ENCODE results near the gene HDAC9. TPM values are rescaled to one million over a fixed set of nuclear protein-coding genes. Genes with fewer than 3 reads are reported as not detected.

HDAC9 gene
- total RNA-seq, 2 experiments from 2014 or later: 0.22 to 0.33 TPM

- Mint-ChIP-seq H3K27ac (no peak overlapping the region), H3K27me3 (no peaks in the 10 kb centered on the region), H3K36me3 (ENCODE audit: low read depth) (no peaks in the 10 kb centered on the region), H3K4me3 (no peak overlapping the region), H3K4me1 (no peaks in the 10 kb centered on the region), H3K9me3 (no peaks in the 10 kb centered on the region)
- ChIA-PET POLR2A (no interaction called here), CTCF (no interaction called here)
- DNase-seq: no peak
Observed at GRCh38 chr7:18995811-18996426, 500.4 kb downstream of the HDAC9 start.

- no peaks in the 10 kb centered on the region for H3K4me1 Mint-ChIP-seq
- H3K36me3 Mint-ChIP-seq (ENCODE audit: low read depth): no peaks in the 10 kb centered on the region
- no peak overlapping the region for H3K27ac Mint-ChIP-seq
- no peaks in the 10 kb centered on the region for H3K9me3 Mint-ChIP-seq
- H3K4me3 Mint-ChIP-seq: no peak overlapping the region
- no peak for DNase-seq
- POLR2A ChIA-PET: no interaction called here
- no peaks in the 10 kb centered on the region for H3K27me3 Mint-ChIP-seq
- CTCF ChIA-PET: no interaction called here
Observed at GRCh38 chr7:18996583-18996982, 501.0 kb downstream of the HDAC9 start.

GRCh38 chr7:18997477-18998150 lies 502.1 kb downstream of the HDAC9 start:
- no peaks in the 10 kb centered on the region for H3K36me3 Mint-ChIP-seq (ENCODE audit: low read depth)
- no peaks in the 10 kb centered on the region for H3K27me3 Mint-ChIP-seq
- DNase-seq: no peak
- no peak overlapping the region for H3K4me3 Mint-ChIP-seq
- H3K9me3 Mint-ChIP-seq: no peaks in the 10 kb centered on the region
- CTCF ChIA-PET: no interaction called here
- H3K27ac Mint-ChIP-seq: no peak overlapping the region
- POLR2A ChIA-PET: no interaction called here
- H3K4me1 Mint-ChIP-seq: no peaks in the 10 kb centered on the region

DNA sequence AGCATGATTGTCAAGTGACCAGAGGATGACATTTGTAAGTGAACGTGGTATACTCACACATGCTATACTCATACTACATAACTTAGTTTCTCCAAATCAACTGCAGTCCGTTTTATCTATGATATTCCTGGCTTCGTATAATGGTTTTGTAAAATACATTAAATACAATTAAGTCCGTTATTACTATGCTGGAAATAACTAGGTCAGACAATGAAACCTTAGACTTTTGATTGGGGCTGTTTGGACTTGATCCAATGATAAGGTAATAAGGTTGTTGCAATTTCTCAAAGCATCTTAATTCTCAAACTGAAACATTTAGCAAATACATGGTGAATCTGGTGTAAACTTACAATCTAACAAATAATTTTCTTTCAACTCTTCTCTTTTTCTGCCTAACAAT lies 504.9 kb downstream of the HDAC9 start:
- no peak for DNase-seq
- H3K36me3 Mint-ChIP-seq (ENCODE audit: low read depth): no peaks in the 10 kb centered on the region
- POLR2A ChIA-PET: no interaction called here
- CTCF ChIA-PET: no interaction called here
- H3K27ac Mint-ChIP-seq: no peak overlapping the region
- H3K4me1 Mint-ChIP-seq: no peaks in the 10 kb centered on the region
- no peak overlapping the region for H3K4me3 Mint-ChIP-seq
- H3K9me3 Mint-ChIP-seq: no peaks in the 10 kb centered on the region
- H3K27me3 Mint-ChIP-seq: no peaks in the 10 kb centered on the region

DNA sequence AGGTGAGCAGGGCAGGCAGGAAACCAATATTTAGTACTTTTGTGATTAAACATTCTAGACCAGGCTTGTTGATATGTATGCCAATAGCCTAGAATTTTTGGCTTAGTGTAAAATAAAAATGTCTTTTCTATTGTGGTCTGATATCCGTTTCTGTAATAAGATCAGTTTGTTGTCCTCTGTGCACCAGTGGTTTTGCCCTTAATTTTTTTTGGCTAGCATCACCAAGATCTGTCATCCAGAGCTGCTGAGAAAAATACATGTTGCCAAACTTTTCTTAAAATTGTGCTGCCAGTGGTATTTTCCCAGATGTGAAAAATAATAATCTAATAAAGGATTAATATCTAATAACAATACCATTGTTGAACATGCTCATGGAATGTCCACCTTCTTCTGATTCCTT lies 506.3 kb downstream of the HDAC9 start:
- ChIA-PET CTCF (no interaction called here), POLR2A (no interaction called here)
- H3K27me3 Mint-ChIP-seq: no peaks in the 10 kb centered on the region
- H3K9me3 Mint-ChIP-seq: no peaks in the 10 kb centered on the region
- no peak overlapping the region for H3K4me3 Mint-ChIP-seq
- no peak overlapping the region for H3K27ac Mint-ChIP-seq
- DNase-seq: no peak
- H3K36me3 Mint-ChIP-seq (ENCODE audit: low read depth): no peaks in the 10 kb centered on the region
- no peaks in the 10 kb centered on the region for H3K4me1 Mint-ChIP-seq

DNA sequence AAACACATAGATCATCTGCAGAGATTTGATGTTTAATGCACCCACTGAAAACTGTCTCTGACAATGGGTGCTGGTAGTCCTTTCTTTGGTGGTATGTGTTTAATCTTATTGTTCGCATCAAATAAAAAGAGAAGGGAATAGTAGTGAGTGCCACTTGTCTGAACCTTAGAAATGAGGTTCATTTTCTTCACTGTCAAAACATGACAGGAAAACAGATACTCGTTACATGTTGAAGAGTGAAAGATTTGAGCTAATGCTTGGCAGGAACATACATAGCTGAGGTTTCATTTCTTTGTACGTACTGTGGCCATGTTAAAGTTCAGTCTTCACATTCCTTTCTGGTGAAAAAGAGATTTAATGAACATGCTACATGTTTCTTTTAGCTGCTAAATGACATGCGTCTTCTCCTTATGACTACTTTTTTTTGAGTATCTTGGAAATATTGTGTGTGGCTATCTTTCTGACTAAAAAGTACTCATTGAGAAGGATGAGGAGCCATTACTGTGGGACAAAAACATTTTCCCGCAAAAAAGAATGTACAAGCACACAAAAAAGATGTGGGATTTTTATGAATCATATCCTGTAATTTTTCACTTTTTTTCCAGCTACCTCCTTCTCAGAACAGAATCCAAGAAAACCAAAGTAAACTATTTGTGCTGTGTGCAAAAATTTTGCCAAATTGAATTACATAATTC lies 513.8 kb downstream of the HDAC9 start:
- Mint-ChIP-seq H3K4me3 (no peak overlapping the region), H3K27me3 (no peaks in the 10 kb centered on the region), H3K9me3 (peaks cover 2% of the 10 kb centered on the region), H3K27ac (no peak overlapping the region), H3K36me3 (ENCODE audit: low read depth) (no peaks in the 10 kb centered on the region), H3K4me1 (no peaks in the 10 kb centered on the region)
- ChIA-PET CTCF (no interaction called here), POLR2A (no interaction called here)
- DNase-seq: no peak

- peaks cover 4% of the 10 kb centered on the region for H3K9me3 Mint-ChIP-seq
- POLR2A ChIA-PET: no interaction called here
- no peak for DNase-seq
- H3K4me1 Mint-ChIP-seq: no peaks in the 10 kb centered on the region
- no peaks in the 10 kb centered on the region for H3K36me3 Mint-ChIP-seq (ENCODE audit: low read depth)
- H3K4me3 Mint-ChIP-seq: no peak overlapping the region
- CTCF ChIA-PET: no interaction called here
- no peaks in the 10 kb centered on the region for H3K27me3 Mint-ChIP-seq
- no peak overlapping the region for H3K27ac Mint-ChIP-seq
Observed at GRCh38 chr7:19009936-19010280, 514.4 kb downstream of the HDAC9 start.

DNA sequence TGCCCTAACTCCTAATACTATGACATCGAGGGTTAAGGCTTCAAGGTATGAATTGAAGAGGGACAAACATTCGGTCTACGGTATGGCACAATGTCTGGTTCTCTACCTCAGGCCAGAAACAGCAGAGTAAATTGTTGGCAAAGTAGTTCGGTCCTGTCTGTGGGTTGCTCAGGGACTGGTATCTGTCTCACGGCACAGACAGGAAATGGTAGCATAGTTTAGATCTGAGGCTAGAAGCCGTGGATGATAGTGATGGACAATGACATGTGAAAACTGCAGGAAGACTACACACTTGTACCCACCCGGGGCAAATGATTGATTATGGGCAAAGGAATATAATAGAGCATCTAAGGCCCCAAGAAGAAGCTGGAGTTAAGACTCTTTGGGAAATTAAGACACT lies 515.7 kb downstream of the HDAC9 start:
- Mint-ChIP-seq H3K27ac (no peak overlapping the region), H3K27me3 (no peaks in the 10 kb centered on the region), H3K4me3 (no peak overlapping the region), H3K4me1 (no peaks in the 10 kb centered on the region), H3K36me3 (ENCODE audit: low read depth) (no peaks in the 10 kb centered on the region), H3K9me3 (peaks cover 9% of the 10 kb centered on the region)
- ChIA-PET POLR2A (no interaction called here), CTCF (no interaction called here)
- DNase-seq: no peak

DNA sequence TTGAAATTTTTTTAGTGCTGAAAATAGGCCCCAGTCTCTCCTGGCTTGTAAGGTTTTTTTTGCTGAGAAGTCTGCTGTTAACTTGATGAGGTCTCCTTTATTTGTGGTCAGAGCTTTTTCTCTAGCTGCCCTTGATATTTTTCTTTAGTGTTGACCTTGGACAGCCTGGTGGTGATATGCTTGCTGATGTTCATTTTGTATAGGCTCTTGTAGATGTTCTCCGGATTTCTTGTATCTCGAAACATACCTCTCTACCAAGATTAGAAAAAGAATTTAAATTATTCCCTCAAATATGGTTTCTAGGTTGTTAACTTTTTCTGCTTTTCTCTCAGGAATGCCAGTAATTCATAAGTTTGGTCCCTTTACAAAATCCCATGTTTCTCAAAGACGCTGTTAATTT lies 519.5 kb downstream of the HDAC9 start:
- no peaks in the 10 kb centered on the region for H3K4me1 Mint-ChIP-seq
- POLR2A ChIA-PET: no interaction called here

GRCh38 chr7:19016140-19016539 lies 520.6 kb downstream of the HDAC9 start:
- Mint-ChIP-seq H3K27ac (no peak overlapping the region), H3K9me3 (peaks cover 9% of the 10 kb centered on the region), H3K4me3 (no peak overlapping the region), H3K4me1 (no peaks in the 10 kb centered on the region), H3K27me3 (no peaks in the 10 kb centered on the region), H3K36me3 (ENCODE audit: low read depth) (no peaks in the 10 kb centered on the region)
- CTCF ChIA-PET: interaction anchor here (0.8 kb wide), 1 partner anchor 10 kb away, joined by 3 read pairs; no protein-coding TSS in a partner anchor
- POLR2A ChIA-PET: no interaction called here
- no peak for DNase-seq

More for the DNA sequence above, 519.5 kb downstream of the HDAC9 start:
- peaks cover 9% of the 10 kb centered on the region for H3K9me3 Mint-ChIP-seq
- no peak overlapping the region for H3K27ac Mint-ChIP-seq
- H3K36me3 Mint-ChIP-seq (ENCODE audit: low read depth): no peaks in the 10 kb centered on the region
- no peaks in the 10 kb centered on the region for H3K27me3 Mint-ChIP-seq
- no peak overlapping the region for H3K4me3 Mint-ChIP-seq
- CTCF ChIA-PET: no interaction called here
- no peak for DNase-seq

DNA sequence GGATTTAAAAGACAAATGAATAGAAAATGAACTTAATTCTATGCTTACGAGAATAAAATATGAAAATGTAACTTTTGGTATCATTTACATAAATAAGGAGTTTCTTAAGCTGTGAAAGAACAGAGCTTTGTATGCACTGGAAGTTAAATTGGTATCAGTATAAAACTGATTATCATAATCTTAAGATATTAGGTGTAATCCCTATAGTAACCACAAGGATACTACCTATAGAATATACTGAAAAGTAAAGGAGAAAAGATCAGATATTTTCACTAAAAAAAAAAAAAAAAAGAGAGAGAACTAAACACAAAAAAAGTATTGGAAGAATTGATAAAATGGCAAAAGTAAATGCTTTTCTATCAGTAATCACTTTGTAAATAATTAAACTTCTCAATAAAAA lies 521.8 kb downstream of the HDAC9 start:
- Mint-ChIP-seq H3K4me1 (no peaks in the 10 kb centered on the region), H3K9me3 (peaks cover 9% of the 10 kb centered on the region)

DNA sequence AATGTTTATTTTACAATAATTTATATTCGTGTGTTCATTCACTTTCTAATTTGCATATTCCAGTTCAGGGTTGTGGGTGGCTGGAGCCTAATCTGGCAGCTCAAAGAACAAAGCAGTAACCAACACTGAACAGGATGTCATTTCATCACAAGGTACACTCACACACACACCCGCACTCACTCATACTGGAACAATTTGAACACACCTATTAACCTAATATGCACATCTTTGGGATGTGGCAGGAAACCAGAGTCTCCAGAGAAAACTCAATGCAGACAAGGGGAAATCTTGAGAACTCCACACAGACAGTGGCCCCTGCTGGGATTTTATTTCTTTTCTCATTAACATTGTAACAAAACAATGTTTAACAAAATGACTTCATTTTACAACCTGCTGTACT lies 524.5 kb downstream of the HDAC9 start:
- Mint-ChIP-seq H3K4me1 (no peaks in the 10 kb centered on the region), H3K4me3 (no peak overlapping the region), H3K27ac (no peak overlapping the region), H3K9me3 (peaks cover 4% of the 10 kb centered on the region), H3K27me3 (no peaks in the 10 kb centered on the region), H3K36me3 (ENCODE audit: low read depth) (no peaks in the 10 kb centered on the region)
- ChIA-PET POLR2A (no interaction called here), CTCF (no interaction called here)
- DNase-seq: no peak

More for the DNA sequence above, 521.8 kb downstream of the HDAC9 start:
- ChIA-PET POLR2A (no interaction called here), CTCF (no interaction called here)
- H3K27me3 Mint-ChIP-seq: no peaks in the 10 kb centered on the region
- no peak for DNase-seq
- H3K36me3 Mint-ChIP-seq (ENCODE audit: low read depth): no peaks in the 10 kb centered on the region
- H3K4me3 Mint-ChIP-seq: no peak overlapping the region
- H3K27ac Mint-ChIP-seq: no peak overlapping the region

GRCh38 chr7:19020711-19021110 lies 525.2 kb downstream of the HDAC9 start:
- H3K36me3 Mint-ChIP-seq (ENCODE audit: low read depth): no peaks in the 10 kb centered on the region
- ChIA-PET CTCF (no interaction called here), POLR2A (no interaction called here)
- H3K9me3 Mint-ChIP-seq: peaks cover 3% of the 10 kb centered on the region
- no peaks in the 10 kb centered on the region for H3K27me3 Mint-ChIP-seq
- no peak for DNase-seq
- H3K4me3 Mint-ChIP-seq: no peak overlapping the region
- no peak overlapping the region for H3K27ac Mint-ChIP-seq
- no peaks in the 10 kb centered on the region for H3K4me1 Mint-ChIP-seq

DNA sequence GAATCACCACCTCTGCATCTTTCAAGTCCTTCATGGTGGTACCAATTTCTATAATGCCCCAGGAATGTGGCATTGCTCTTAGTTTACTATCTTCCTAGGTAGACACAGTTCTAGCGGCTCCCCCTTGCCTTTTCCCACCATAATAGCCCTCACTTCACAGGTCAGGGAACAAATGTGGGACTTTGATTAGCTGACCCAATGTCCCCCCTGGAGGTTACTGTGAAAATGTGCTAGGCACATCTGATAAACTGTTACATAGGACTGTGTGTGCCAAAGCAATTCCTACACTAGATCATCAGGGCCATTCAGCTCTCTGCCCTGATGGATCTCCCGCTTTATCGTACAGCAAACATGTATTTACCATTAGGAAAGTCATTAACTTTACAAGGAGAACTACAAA lies 527.9 kb downstream of the HDAC9 start:
- no peak for DNase-seq
- no peak overlapping the region for H3K27ac Mint-ChIP-seq
- no peak overlapping the region for H3K4me3 Mint-ChIP-seq
- H3K9me3 Mint-ChIP-seq: no peaks in the 10 kb centered on the region
- H3K4me1 Mint-ChIP-seq: no peaks in the 10 kb centered on the region
- H3K36me3 Mint-ChIP-seq (ENCODE audit: low read depth): no peaks in the 10 kb centered on the region
- POLR2A ChIA-PET: no interaction called here
- CTCF ChIA-PET: no interaction called here
- no peaks in the 10 kb centered on the region for H3K27me3 Mint-ChIP-seq
